ENCODE measurements around the gene PAPSS2. TPM values are rescaled to one million over a fixed set of nuclear protein-coding genes. Genes with fewer than 3 reads are reported as not detected.

PAPSS2 gene
- total RNA-seq, 1 experiment from 2014 or later = 12.6 TPM

GRCh38 chr10:87660484-87661133 is 931 bp downstream of the PAPSS2 start:
- intact Hi-C loops (cut with micrococcal nuclease; ENCODE audit: unreplicated experiment) = no loop called here
- peaks cover 31% of the 10 kb centered on the region for H3K4me1 Mint-ChIP-seq (ENCODE audit: low read depth, unreplicated experiment)
- H3K27ac Mint-ChIP-seq (ENCODE audit: unreplicated experiment) = peak overlapping the region; percentile 61
- no peaks in the 10 kb centered on the region for H3K9me3 Mint-ChIP-seq (ENCODE audit: low read depth, unreplicated experiment)
- no peaks in the 10 kb centered on the region for H3K27me3 Mint-ChIP-seq (ENCODE audit: unreplicated experiment)
- TF ChIP-seq CTCF (IDR thresholded peaks at IDR 0.05; ENCODE audit: unreplicated experiment) = no peak
- H3K4me3 Mint-ChIP-seq (ENCODE audit: low read depth, unreplicated experiment) = peak overlapping the region; percentile 83
- peak; percentile 11 for DNase-seq
- peaks cover 19% of the 10 kb centered on the region for H3K36me3 Mint-ChIP-seq (ENCODE audit: insufficient read depth, unreplicated experiment)
- CTCF ChIA-PET = interaction anchor here (0.7 to 1.2 kb wide), 3 partner anchors 8 to 74 kb away, joined by 3 to 4 read pairs (median 3); no protein-coding TSS in a partner anchor
- BruUV-seq (replicated peaks) = TSS peak; percentile 31

GRCh38 chr10:87661861-87662785 is 2.4 kb downstream of the PAPSS2 start:
- H3K36me3 Mint-ChIP-seq (ENCODE audit: insufficient read depth, unreplicated experiment) = peaks cover 19% of the 10 kb centered on the region

GRCh38 chr10:87664276-87664701 is 4.6 kb downstream of the PAPSS2 start:
- Mint-ChIP-seq H3K36me3 (ENCODE audit: insufficient read depth, unreplicated experiment) (peaks cover 17% of the 10 kb centered on the region), H3K9me3 (ENCODE audit: low read depth, unreplicated experiment) (no peaks in the 10 kb centered on the region), H3K4me3 (ENCODE audit: low read depth, unreplicated experiment) (no peak overlapping the region), H3K27me3 (ENCODE audit: unreplicated experiment) (no peaks in the 10 kb centered on the region), H3K4me1 (ENCODE audit: low read depth, unreplicated experiment) (peaks cover 9% of the 10 kb centered on the region), H3K27ac (ENCODE audit: unreplicated experiment) (no peak overlapping the region)
- intact Hi-C loops (cut with micrococcal nuclease; ENCODE audit: unreplicated experiment) = no loop called here
- no TSS peak for BruUV-seq (replicated peaks)
- CTCF ChIA-PET = no interaction called here
- no peak for DNase-seq
- TF ChIP-seq CTCF (IDR thresholded peaks at IDR 0.05; ENCODE audit: unreplicated experiment) = no peak

More at GRCh38 chr10:87661861-87662785, 2.4 kb downstream of the PAPSS2 start:
- DNase-seq = no peak
- CTCF ChIA-PET = no interaction called here
- Mint-ChIP-seq H3K9me3 (ENCODE audit: low read depth, unreplicated experiment) (no peaks in the 10 kb centered on the region), H3K27ac (ENCODE audit: unreplicated experiment) (no peak overlapping the region), H3K4me1 (ENCODE audit: low read depth, unreplicated experiment) (peaks cover 23% of the 10 kb centered on the region), H3K4me3 (ENCODE audit: low read depth, unreplicated experiment) (no peak overlapping the region), H3K27me3 (ENCODE audit: unreplicated experiment) (no peaks in the 10 kb centered on the region)
- no peak for TF ChIP-seq CTCF (IDR thresholded peaks at IDR 0.05; ENCODE audit: unreplicated experiment)
- BruUV-seq (replicated peaks) = no TSS peak
- intact Hi-C loops (cut with micrococcal nuclease; ENCODE audit: unreplicated experiment) = no loop called here

- no TSS peak for BruUV-seq (replicated peaks)
- intact Hi-C loops (cut with micrococcal nuclease; ENCODE audit: unreplicated experiment) = no loop called here
- DNase-seq = no peak
- H3K27ac Mint-ChIP-seq (ENCODE audit: unreplicated experiment) = no peak overlapping the region
- no peak for TF ChIP-seq CTCF (IDR thresholded peaks at IDR 0.05; ENCODE audit: unreplicated experiment)
- no peaks in the 10 kb centered on the region for H3K27me3 Mint-ChIP-seq (ENCODE audit: unreplicated experiment)
- no peaks in the 10 kb centered on the region for H3K9me3 Mint-ChIP-seq (ENCODE audit: low read depth, unreplicated experiment)
- CTCF ChIA-PET = no interaction called here
- H3K4me3 Mint-ChIP-seq (ENCODE audit: low read depth, unreplicated experiment) = no peak overlapping the region
- no peaks in the 10 kb centered on the region for H3K4me1 Mint-ChIP-seq (ENCODE audit: low read depth, unreplicated experiment)
- no peaks in the 10 kb centered on the region for H3K36me3 Mint-ChIP-seq (ENCODE audit: insufficient read depth, unreplicated experiment)
Observed at GRCh38 chr10:87667493-87667892, 7.8 kb downstream of the PAPSS2 start.
